Measurements from ENCODE around the gene RBMXL2. TPM values are rescaled to one million over a fixed set of nuclear protein-coding genes. Genes with fewer than 3 reads are reported as not detected.

Gene RBMXL2
- not detected for total RNA-seq
- total RNA-seq (2013) = not detected

- H3K4me3 Mint-ChIP-seq = no peak within 1 kb of the TSS
- intact Hi-C loops (cut with micrococcal nuclease) = no loop called here
- no peak within 1 kb of the TSS for H3K27ac Mint-ChIP-seq
- TF ChIP-seq, protein P1, sequence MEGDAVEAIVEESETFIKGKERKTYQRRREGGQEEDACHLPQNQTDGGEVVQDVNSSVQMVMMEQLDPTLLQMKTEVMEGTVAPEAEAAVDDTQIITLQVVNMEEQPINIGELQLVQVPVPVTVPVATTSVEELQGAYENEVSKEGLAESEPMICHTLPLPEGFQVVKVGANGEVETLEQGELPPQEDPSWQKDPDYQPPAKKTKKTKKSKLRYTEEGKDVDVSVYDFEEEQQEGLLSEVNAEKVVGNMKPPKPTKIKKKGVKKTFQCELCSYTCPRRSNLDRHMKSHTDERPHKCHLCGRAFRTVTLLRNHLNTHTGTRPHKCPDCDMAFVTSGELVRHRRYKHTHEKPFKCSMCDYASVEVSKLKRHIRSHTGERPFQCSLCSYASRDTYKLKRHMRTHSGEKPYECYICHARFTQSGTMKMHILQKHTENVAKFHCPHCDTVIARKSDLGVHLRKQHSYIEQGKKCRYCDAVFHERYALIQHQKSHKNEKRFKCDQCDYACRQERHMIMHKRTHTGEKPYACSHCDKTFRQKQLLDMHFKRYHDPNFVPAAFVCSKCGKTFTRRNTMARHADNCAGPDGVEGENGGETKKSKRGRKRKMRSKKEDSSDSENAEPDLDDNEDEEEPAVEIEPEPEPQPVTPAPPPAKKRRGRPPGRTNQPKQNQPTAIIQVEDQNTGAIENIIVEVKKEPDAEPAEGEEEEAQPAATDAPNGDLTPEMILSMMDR (IDR thresholded peaks at IDR 0.05) = no peak
- 83% methylated on average over 45 of the region's 45 CpGs for WGBS (ENCODE audit: insufficient coverage)
- peaks cover 6 to 35% of the 10 kb centered on the region in 2 donors for H3K27me3 Mint-ChIP-seq (ENCODE audit: low read depth in 2 of 2)
- Histone ChIP-seq H3K4me3 (ENCODE audit: low read length) (no peak within 1 kb of the TSS), H3K4me1 (ENCODE audit: control insufficient read depth, insufficient read depth, low read length) (no peaks in the 10 kb centered on the region), H3K9me3 (ENCODE audit: control insufficient read depth, insufficient read depth, low read length) (no peaks in the 10 kb centered on the region), H3K36me3 (ENCODE audit: control insufficient read depth, insufficient read depth, low read length) (no peaks in the 10 kb centered on the region), H3K27me3 (ENCODE audit: control insufficient read depth, insufficient read depth, low read length) (peaks cover 13% of the 10 kb centered on the region), H3K27ac (ENCODE audit: low read length) (no peak within 1 kb of the TSS)
- ATAC-seq = no peak
- H3K36me3 Mint-ChIP-seq = no peaks in the 10 kb centered on the region
- H3K9me3 Mint-ChIP-seq = no peaks in the 10 kb centered on the region
- no peak for DNase-seq
- no peaks in the 10 kb centered on the region for H3K4me1 Mint-ChIP-seq
Observed at GRCh38 chr11:7088921-7089320, at the start of gene RBMXL2. Gene RBMXL2 (plus strand): TSS chr11:7088998. CDS start chr11:7089121, 123 bp downstream.

GRCh38 chr11:7046474-7047175, 42.2 kb upstream of the RBMXL2 start:
- TF ChIP-seq, protein P1 (IDR thresholded peaks at IDR 0.05) = no peak
- H3K9me3 Mint-ChIP-seq = no peaks in the 10 kb centered on the region
- intact Hi-C loops (cut with micrococcal nuclease) = no loop called here
- 93% methylated on average over 3 of the region's 3 CpGs for WGBS (ENCODE audit: insufficient coverage)
- H3K27ac Mint-ChIP-seq = no peak overlapping the region
- no peaks in the 10 kb centered on the region for H3K4me1 ChIP-seq (ENCODE audit: control insufficient read depth, insufficient read depth, low read length)
- no peaks in the 10 kb centered on the region for H3K4me1 Mint-ChIP-seq
- no peak overlapping the region for H3K4me3 Mint-ChIP-seq
- H3K27me3 ChIP-seq (ENCODE audit: control insufficient read depth, insufficient read depth, low read length) = no peaks in the 10 kb centered on the region
- no peak for DNase-seq
- ATAC-seq = no peak
- H3K27me3 Mint-ChIP-seq (ENCODE audit: low read depth in 2 of 2) = no peaks in the 10 kb centered on the region
- H3K9me3 ChIP-seq (ENCODE audit: control insufficient read depth, insufficient read depth, low read length) = no peaks in the 10 kb centered on the region
- H3K36me3 ChIP-seq (ENCODE audit: control insufficient read depth, insufficient read depth, low read length) = no peaks in the 10 kb centered on the region
- no peaks in the 10 kb centered on the region for H3K36me3 Mint-ChIP-seq
- no peak overlapping the region for H3K27ac ChIP-seq (ENCODE audit: low read length)
- no peak overlapping the region for H3K4me3 ChIP-seq (ENCODE audit: low read length)

GRCh38 chr11:7050191-7050590, 38.6 kb upstream of the RBMXL2 start:
- Mint-ChIP-seq H3K27me3 (ENCODE audit: low read depth in 2 of 2) (peaks cover 0 to 15% of the 10 kb centered on the region in 2 donors), H3K9me3 (no peaks in the 10 kb centered on the region), H3K27ac (no peak overlapping the region), H3K36me3 (no peaks in the 10 kb centered on the region), H3K4me1 (no peaks in the 10 kb centered on the region), H3K4me3 (no peak overlapping the region)
- TF ChIP-seq, protein P1 (IDR thresholded peaks at IDR 0.05) = no peak
- no peaks in the 10 kb centered on the region for H3K27me3 ChIP-seq (ENCODE audit: control insufficient read depth, insufficient read depth, low read length)
- H3K27ac ChIP-seq (ENCODE audit: low read length) = no peak overlapping the region
- H3K9me3 ChIP-seq (ENCODE audit: control insufficient read depth, insufficient read depth, low read length) = no peaks in the 10 kb centered on the region
- ATAC-seq (no peak), DNase-seq (no peak)
- H3K4me1 ChIP-seq (ENCODE audit: control insufficient read depth, insufficient read depth, low read length) = no peaks in the 10 kb centered on the region
- WGBS (ENCODE audit: insufficient coverage) = 82% methylated on average over 1 of the region's 1 CpG
- no peaks in the 10 kb centered on the region for H3K36me3 ChIP-seq (ENCODE audit: control insufficient read depth, insufficient read depth, low read length)
- no peak overlapping the region for H3K4me3 ChIP-seq (ENCODE audit: low read length)
- intact Hi-C loops (cut with micrococcal nuclease) = no loop called here
